GM19328 (cell line): ENCODE data around the gene PIGR.

Experiments
- ATAC-seq: cut with Tn5 transposase; IDR thresholded peaks from one replicate; pipeline ENCODE4 v1.9.1; 2021; ENCODE audit warnings: mild to moderate bottlenecking, moderate library complexity; ENCODE audit not compliant: unreplicated experiment

The PIGR gene

GRCh38 chr1:206960676-206961386, 14.6 kb upstream of the PIGR start:
- ATAC-seq = no peak

- no peak for ATAC-seq
Measured at GRCh38 chr1:206958144-206958543, 11.9 kb upstream of the PIGR start.

- no peak for ATAC-seq
Measured at GRCh38 chr1:206957639-206958038, 11.4 kb upstream of the PIGR start.

- no peak for ATAC-seq
Measured at GRCh38 chr1:206955476-206956451, 9.5 kb upstream of the PIGR start.

DNA sequence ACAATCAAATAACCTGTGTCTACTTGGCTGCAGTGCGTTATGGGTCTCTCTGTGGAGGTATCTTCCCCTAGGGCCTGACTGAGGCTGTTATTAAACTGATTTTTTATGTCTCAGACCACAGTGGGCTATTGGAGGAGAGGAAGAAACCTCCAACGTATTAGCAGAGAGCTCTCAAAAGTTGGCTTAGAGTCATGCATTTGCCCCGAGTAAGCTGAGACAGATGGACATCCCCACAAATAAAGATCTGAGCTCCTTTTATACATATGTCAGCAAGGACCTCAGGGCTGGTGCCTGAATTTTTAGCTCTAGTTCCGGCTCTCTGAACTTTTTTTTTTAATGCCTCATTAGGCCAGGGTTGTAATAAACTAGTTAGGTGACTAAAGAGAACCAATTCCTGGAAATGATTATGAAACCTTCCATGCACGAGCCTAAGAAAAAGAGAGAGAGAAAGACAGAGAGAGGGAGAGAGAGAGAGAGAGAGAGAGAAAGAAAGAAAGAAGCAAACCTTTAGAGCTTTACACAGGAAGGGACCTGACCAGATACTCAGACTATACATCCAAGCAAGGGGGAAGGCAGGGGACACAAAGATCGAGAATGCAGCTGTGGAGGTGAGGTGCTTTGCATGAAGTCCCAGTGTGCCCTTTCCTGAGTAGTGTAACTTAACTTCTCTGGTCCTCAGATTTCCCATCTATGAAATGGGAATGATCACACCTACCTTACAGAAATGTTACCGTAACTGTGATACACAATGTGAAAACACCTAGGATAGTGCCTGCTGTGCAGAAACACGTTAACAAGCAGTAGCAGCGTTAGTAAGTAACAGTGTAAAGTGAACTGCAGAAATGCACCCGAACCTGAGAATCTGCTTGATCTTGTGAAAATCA, 8.4 kb upstream of the PIGR start:
- ATAC-seq = no peak

GRCh38 chr1:206953626-206954025, 7.4 kb upstream of the PIGR start:
- no peak for ATAC-seq

GRCh38 chr1:206953126-206953525, 6.9 kb upstream of the PIGR start:
- no peak for ATAC-seq

DNA sequence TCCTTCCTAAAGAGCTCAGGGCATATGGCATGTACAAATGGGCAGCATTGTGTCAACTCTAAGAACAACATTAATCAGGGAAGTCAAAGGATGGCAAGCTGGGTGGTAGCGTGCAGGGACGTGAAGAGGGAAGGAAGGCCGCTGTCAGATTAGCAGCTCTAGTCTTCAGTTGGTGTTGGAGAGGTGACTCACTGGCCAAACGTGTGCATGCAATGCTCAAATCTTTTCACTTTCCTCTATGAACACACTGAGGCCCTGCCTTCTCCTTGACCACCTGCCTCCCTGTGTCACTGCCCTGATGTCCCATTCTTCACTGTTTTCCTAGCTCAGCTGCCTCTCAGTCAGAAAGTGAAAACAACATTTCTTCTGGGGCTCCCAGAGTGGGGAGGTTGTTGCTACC, 5.9 kb upstream of the PIGR start:
- ATAC-seq = no peak

- ATAC-seq = no peak
Measured at GRCh38 chr1:206951318-206952100, 5.2 kb upstream of the PIGR start.

DNA sequence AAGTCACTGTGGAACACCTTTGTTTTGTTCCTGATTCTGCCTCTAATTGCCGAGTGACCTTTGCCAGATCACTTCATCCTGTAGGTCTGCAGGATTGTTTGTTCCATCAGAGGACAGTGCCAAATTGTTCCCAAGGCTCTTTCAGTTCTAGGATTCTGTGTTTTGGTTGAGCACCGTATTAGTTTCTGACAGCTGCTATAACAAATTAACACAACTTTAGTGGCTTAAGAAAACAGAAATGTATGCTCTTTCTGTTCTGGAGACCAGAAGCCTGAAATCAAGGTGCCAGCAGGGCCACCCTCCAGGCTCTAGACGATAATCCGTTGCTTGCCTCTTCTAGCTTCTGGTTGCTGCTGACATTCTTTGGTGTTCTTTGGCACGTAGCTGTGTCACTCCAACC, 3.4 kb upstream of the PIGR start:
- ATAC-seq = no peak

DNA sequence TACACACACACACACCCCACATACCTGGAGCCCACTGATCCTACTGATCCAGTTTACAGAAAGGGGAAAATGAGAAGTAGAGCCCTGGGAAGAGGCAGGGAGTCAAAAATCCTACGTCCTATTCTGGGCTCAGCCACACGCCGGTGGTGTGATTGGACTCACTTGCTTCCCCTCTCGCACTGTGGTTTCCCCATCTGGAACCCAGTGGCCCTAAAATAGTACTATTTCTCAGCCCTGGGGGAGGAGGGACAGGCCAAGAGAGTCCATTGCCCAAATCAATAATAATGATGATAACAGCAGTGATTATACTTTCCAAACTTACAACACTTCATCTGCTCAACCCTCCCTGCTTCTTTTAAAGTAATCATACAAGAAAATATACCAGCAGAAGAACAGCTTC, 2.9 kb upstream of the PIGR start:
- no peak for ATAC-seq

GRCh38 chr1:206947255-206947654, 989 bp upstream of the PIGR start:
- no peak for ATAC-seq

DNA sequence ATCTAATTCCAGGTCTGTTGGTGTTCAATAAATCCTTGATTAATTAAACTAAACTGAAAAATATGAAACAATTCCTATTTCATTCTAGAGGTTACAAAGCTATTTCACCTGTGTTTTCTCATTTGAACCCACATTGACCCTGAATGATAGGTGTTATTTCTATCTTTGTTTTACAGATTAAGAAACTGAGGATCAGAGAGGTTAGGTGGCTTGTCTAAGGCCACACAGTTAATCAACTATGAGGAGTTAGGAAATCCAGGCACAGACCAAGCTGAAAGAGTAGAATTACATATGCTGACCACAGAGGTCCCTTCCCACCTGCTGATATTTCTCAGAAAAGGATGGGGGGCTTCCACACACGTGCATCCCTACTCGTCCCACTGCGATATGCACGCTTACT, 487 bp downstream of the PIGR start:
- no peak for ATAC-seq

DNA sequence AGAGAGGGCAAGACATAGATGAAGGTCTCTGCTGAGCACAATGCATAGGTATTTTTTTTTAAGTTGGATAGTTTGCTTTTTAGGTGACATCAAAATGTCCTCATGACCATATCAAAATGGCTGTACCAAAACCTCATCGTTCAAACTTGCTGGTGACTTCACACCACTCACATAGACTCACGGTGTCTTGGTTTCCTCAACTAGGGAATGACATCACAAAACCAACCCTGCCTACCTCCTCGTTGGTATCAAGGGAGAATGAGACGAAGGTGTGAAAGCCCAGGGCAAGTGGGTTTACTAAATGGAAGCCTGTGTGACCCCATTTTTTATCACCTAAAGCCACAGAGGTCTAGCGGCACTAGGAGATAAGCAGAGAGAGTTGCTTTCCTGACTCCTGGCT, 1.6 kb downstream of the PIGR start:
- ATAC-seq = no peak

GRCh38 chr1:206941766-206942418, 4.4 kb downstream of the PIGR start:
- ATAC-seq = no peak

GRCh38 chr1:206940588-206940936, 5.7 kb downstream of the PIGR start:
- no peak for ATAC-seq

GRCh38 chr1:206939841-206940587, 6.3 kb downstream of the PIGR start:
- no peak for ATAC-seq

DNA sequence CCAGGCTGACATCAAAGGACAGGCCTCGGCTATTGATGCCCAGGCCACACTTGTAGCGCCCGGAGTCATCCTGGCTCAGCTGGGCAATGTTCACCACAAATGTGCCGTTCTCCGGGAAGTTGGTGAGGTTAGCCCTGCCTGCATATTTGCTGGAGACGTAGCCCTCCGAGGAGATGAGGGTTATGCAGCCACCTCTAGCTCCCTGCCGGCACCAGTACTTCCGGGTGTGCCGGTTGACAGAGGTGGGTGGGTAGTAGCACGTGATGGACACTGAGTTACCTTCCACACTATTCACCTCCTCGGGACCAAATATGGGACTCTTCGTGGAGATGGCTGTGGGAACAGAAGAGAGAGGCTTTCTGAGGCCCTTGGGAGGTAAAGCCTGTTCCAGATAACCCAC, 7.1 kb downstream of the PIGR start:
- no peak for ATAC-seq

DNA sequence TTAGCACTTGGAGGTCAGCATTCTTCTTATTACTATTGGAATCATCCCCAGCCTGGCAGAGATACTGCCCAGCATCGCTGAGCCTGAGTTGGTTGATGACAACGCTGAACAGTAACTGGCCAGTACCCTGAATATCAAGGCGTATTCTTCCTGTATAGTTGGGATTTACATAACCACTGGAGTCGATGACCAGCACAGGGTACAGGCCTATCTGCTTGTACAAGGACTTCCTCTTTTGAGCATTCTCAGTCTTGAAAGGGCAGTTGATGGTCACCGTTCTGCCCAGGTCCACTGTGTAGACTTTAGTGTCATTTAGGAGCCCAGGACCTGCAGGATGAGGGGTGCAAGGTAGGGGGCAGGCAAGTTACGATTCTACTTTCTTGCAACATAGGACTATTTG, 8.8 kb downstream of the PIGR start:
- ATAC-seq = no peak
